ENCODE results near the gene BPIFB3. TPM values are rescaled to one million over a fixed set of nuclear protein-coding genes. Genes with fewer than 3 reads are reported as not detected.

The BPIFB3 gene
- total RNA-seq, 1 donor from 2014 or later, result not detected

GRCh38 chr20:33072362-33072761 is 18.7 kb downstream of the BPIFB3 start:
- no peaks in the 10 kb centered on the region for H3K4me1 ChIP-seq
- H3K27ac ChIP-seq, result no peak overlapping the region
- intact Hi-C loops (cut with DNase I), result no loop called here
- H3K4me3 ChIP-seq, result no peak overlapping the region
- H3K36me3 ChIP-seq, result no peaks in the 10 kb centered on the region
- H3K9me3 ChIP-seq, result no peaks in the 10 kb centered on the region
- H3K27me3 ChIP-seq, result no peaks in the 10 kb centered on the region
- DNase-seq (ENCODE audit: low spot score in 2 of 2), result no peak
- TF ChIP-seq CTCF (IDR thresholded peaks at IDR 0.05), result no peak

- TF ChIP-seq CTCF (IDR thresholded peaks at IDR 0.05), result no peak
- no peaks in the 10 kb centered on the region for H3K27me3 ChIP-seq
Observed at GRCh38 chr20:33072813-33073212, 19.1 kb downstream of the BPIFB3 start.

GRCh38 chr20:33074675-33075074 is 21.0 kb downstream of the BPIFB3 start:
- H3K27me3 ChIP-seq, result no peaks in the 10 kb centered on the region
- no peaks in the 10 kb centered on the region for H3K36me3 ChIP-seq
- no peak for TF ChIP-seq CTCF (IDR thresholded peaks at IDR 0.05)
- intact Hi-C loops (cut with DNase I), result no loop called here
- H3K4me1 ChIP-seq, result no peaks in the 10 kb centered on the region
- H3K27ac ChIP-seq, result no peak overlapping the region
- DNase-seq (ENCODE audit: low spot score in 2 of 2), result no peak
- H3K9me3 ChIP-seq, result no peaks in the 10 kb centered on the region
- no peak overlapping the region for H3K4me3 ChIP-seq

More at GRCh38 chr20:33072813-33073212, 19.1 kb downstream of the BPIFB3 start:
- no peaks in the 10 kb centered on the region for H3K4me1 ChIP-seq
- H3K4me3 ChIP-seq, result no peak overlapping the region
- no peaks in the 10 kb centered on the region for H3K9me3 ChIP-seq
- no peak overlapping the region for H3K27ac ChIP-seq
- no peak for DNase-seq (ENCODE audit: low spot score in 2 of 2)
- intact Hi-C loops (cut with DNase I), result no loop called here
- H3K36me3 ChIP-seq, result no peaks in the 10 kb centered on the region

GRCh38 chr20:33075281-33075680 is 21.6 kb downstream of the BPIFB3 start:
- no peak overlapping the region for H3K27ac ChIP-seq
- intact Hi-C loops (cut with DNase I), result no loop called here
- no peak for DNase-seq (ENCODE audit: low spot score in 2 of 2)
- H3K27me3 ChIP-seq, result no peaks in the 10 kb centered on the region
- H3K36me3 ChIP-seq, result no peaks in the 10 kb centered on the region
- no peak overlapping the region for H3K4me3 ChIP-seq
- no peaks in the 10 kb centered on the region for H3K9me3 ChIP-seq
- no peak for TF ChIP-seq CTCF (IDR thresholded peaks at IDR 0.05)
- H3K4me1 ChIP-seq, result no peaks in the 10 kb centered on the region

GRCh38 chr20:33076662-33077372 is 23.1 kb downstream of the BPIFB3 start:
- Histone ChIP-seq H3K27ac (no peak overlapping the region), H3K4me3 (no peak overlapping the region), H3K9me3 (no peaks in the 10 kb centered on the region), H3K4me1 (no peaks in the 10 kb centered on the region), H3K36me3 (no peaks in the 10 kb centered on the region), H3K27me3 (no peaks in the 10 kb centered on the region)
- no peak for DNase-seq (ENCODE audit: low spot score in 2 of 2)
- intact Hi-C loops (cut with DNase I), result no loop called here
- no peak for TF ChIP-seq CTCF (IDR thresholded peaks at IDR 0.05)

- Histone ChIP-seq H3K4me3 (no peak within 1 kb of the TSS), H3K27me3 (no peaks in the 10 kb centered on the region), H3K9me3 (no peaks in the 10 kb centered on the region), H3K27ac (no peak within 1 kb of the TSS), H3K4me1 (no peaks in the 10 kb centered on the region), H3K36me3 (no peaks in the 10 kb centered on the region)
- no peak for TF ChIP-seq CTCF (IDR thresholded peaks at IDR 0.05)
- intact Hi-C loops (cut with DNase I), result no loop called here
- no peak for DNase-seq (ENCODE audit: low spot score in 2 of 2)
Observed at GRCh38 chr20:33079259-33079658, 25.6 kb downstream of the BPIFB3 start, which contains the start of gene BPIFB4. Gene BPIFB4, plus strand, starts transcription at chr20:33079643. Its CDS starts 1,884 bp downstream, at chr20:33081527.
